Urinary bladder (tissue), 4 donors: Measurements from ENCODE around the gene ZGLP1. TPM values are rescaled to one million over a fixed set of nuclear protein-coding genes. Genes with fewer than 3 reads are reported as not detected.
"Not testable (repeated sequence)": the region's sequence is repeated elsewhere in the genome, so short reads cannot be mapped to it uniquely, and the experiment has no call there.

ENCODE experiments used
- DNase-seq: peaks from one replicate; pipeline ENCODE4 v3.0.0-alpha.2; 2015; ENCODE audit errors: extremely low spot score
- H3K27ac ChIP-seq: one replicate; pipeline ENCODE4 v1.5.1; 2013; ENCODE audit warnings: low read depth, mild to moderate bottlenecking, moderate library complexity
- H3K36me3 ChIP-seq: one replicate; pipeline ENCODE4 v1.6.1; 2013; ENCODE audit warnings: mild to moderate bottlenecking, moderate library complexity; ENCODE audit not compliant: insufficient read depth
- H3K4me1 ChIP-seq: one replicate; pipeline ENCODE4 v1.6.1; 2013; ENCODE audit warnings: mild to moderate bottlenecking, moderate library complexity; ENCODE audit not compliant: insufficient read depth
- H3K4me3 ChIP-seq: one replicate; pipeline ENCODE4 v1.5.1; 2013; ENCODE audit warnings: low read depth, low read length
- WGBS: extraction: QIAGEN DNeasy Blood & Tissue Kit; methylation state at CpG from one replicate; pipeline ENCODE4 v1.1.7; 2013; 5-methylcytosine and 5-hydroxymethylcytosine counted together
- polyA plus RNA-seq: library from polyadenylated mRNA; stranded (reverse); fragments of 200-250 nt; gene quantifications from one replicate; pipeline ENCODE4 v1.2.3, GENCODE V29; 2013
- total RNA-seq: library from RNA; depleted of rRNA; stranded (reverse); fragments of >200 nt; gene quantifications from one replicate; pipeline ENCODE4 v1.2.3, GENCODE V29; 2014
- donor health status: healthy with polysubstance abuse.
- donor health status: healthy.

The ZGLP1 gene
- total and polyA plus RNA-seq, 2 donors = 1.1 to 3.4 TPM

DNA sequence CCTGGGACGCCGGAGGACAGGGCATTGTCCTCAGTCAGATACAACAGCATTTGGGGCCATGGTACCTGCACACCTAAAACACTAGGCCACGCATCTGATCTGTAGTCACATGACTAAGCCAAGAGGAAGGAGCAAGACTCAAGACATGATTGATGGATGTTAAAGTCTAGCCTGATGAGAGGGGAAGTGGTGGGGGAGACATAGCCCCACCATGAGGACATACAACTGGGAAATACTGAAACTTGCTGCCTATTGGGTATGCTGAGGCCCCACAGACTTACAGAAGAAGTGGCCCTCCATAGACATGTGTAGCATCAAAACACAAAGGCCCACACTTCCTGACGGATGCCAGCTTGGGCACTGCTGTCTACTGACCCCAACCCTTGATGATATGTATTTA is 24.2 kb downstream of the ZGLP1 start:
- DNase-seq = no peak
- Histone ChIP-seq H3K4me1 (peaks cover 4% of the 10 kb centered on the region), H3K27ac (no peak overlapping the region), H3K36me3 (no peaks in the 10 kb centered on the region), H3K4me3 (no peak overlapping the region)
- WGBS = 90% methylated on average over 4 of the region's 4 CpGs

DNA sequence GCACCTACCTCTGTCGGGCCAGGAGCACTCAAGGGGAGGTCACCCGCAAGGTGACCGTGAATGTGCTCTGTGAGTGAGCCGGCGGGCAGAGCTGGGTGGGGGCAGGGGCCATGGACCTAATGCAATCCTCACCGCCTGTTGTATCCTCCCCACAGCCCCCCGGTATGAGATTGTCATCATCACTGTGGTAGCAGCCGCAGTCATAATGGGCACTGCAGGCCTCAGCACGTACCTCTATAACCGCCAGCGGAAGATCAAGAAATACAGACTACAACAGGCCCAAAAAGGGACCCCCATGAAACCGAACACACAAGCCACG is 24.7 kb downstream of the ZGLP1 start:
- DNase-seq = no peak
- Histone ChIP-seq H3K4me3 (no peak overlapping the region), H3K36me3 (no peaks in the 10 kb centered on the region), H3K27ac (no peak overlapping the region), H3K4me1 (peaks cover 4% of the 10 kb centered on the region)
- WGBS = 91% methylated on average over 13 of the region's 13 CpGs

DNA sequence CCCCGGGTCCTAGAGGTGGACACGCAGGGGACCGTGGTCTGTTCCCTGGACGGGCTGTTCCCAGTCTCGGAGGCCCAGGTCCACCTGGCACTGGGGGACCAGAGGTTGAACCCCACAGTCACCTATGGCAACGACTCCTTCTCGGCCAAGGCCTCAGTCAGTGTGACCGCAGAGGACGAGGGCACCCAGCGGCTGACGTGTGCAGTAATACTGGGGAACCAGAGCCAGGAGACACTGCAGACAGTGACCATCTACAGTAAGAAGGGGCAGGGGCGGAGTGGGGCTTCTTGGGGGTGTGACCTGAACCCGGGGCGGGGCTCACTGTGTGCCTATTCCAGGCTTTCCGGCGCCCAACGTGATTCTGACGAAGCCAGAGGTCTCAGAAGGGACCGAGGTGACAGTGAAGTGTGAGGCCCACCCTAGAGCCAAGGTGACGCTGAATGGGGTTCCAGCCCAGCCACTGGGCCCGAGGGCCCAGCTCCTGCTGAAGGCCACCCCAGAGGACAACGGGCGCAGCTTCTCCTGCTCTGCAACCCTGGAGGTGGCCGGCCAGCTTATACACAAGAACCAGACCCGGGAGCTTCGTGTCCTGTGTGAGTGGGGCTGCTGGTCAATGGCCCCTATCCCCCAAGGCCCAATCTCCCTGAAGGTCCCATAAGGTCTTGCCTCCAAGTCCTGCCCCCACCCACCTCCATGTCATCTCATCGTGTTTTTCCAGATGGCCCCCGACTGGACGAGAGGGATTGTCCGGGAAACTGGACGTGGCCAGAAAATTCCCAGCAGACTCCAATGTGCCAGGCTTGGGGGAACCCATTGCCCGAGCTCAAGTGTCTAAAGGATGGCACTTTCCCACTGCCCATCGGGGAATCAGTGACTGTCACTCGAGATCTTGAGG is 25.3 kb downstream of the ZGLP1 start:
- no peak overlapping the region for H3K27ac ChIP-seq
- DNase-seq = no peak
- no peaks in the 10 kb centered on the region for H3K36me3 ChIP-seq
- no peak overlapping the region for H3K4me3 ChIP-seq
- H3K4me1 ChIP-seq = peaks cover under 1% of the 10 kb centered on the region
- 91% methylated on average over 34 of the region's 34 CpGs for WGBS

DNA sequence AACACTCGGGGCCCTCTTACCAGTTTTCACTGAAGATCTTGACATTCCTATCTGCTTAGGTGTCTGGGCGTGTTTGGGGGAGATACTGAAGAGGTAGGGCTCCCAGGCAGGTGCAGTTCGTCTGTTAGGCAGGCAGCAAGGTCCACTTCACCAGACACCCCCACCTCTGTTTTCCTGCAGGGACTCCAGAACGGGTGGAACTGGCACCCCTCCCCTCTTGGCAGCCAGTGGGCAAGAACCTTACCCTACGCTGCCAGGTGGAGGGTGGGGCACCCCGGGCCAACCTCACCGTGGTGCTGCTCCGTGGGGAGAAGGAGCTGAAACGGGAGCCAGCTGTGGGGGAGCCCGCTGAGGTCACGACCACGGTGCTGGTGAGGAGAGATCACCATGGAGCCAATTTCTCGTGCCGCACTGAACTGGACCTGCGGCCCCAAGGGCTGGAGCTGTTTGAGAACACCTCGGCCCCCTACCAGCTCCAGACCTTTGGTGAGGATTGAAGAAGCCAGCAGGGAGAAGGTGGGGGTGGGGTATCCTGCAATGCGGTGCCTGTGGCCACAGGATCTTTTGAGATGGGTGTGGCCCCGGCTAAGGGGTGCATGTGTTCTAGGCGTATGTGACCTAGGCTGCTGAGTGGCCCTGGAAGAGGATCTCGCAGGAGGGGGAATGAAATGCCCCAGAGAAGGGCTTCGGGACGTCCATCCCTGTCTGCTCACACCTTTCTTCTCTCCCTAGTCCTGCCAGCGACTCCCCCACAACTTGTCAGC is 26.1 kb downstream of the ZGLP1 start:
- WGBS = 70% methylated on average over 23 of the region's 23 CpGs
- DNase-seq = no peak
- H3K4me3 ChIP-seq = no peak overlapping the region
- no peaks in the 10 kb centered on the region for H3K36me3 ChIP-seq
- no peak overlapping the region for H3K27ac ChIP-seq
- no peaks in the 10 kb centered on the region for H3K4me1 ChIP-seq

DNA sequence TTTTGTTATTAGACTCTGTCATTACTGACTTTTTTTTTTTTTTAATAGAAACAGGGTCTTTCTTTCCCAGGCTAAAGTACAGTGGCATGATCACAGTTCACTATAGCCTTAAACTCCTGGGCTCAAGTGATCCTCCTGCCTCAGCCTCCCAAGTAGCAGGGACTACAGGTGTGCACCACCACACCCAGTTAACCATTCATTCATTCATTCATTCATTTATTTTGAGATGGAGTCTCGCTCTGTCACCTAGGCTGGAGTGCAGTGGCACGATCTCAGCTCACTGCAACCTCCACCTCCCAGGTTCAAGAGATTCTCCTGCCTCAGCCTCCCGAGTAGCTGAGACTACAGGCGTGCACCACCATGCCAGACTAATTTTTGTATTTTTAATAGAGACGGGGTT is 27.6 kb downstream of the ZGLP1 start:
- not testable (repeated sequence) for H3K4me3 ChIP-seq, H3K27ac ChIP-seq, H3K4me1 ChIP-seq, H3K36me3 ChIP-seq, DNase-seq
- 92% methylated on average over 5 of the region's 5 CpGs for WGBS

DNA sequence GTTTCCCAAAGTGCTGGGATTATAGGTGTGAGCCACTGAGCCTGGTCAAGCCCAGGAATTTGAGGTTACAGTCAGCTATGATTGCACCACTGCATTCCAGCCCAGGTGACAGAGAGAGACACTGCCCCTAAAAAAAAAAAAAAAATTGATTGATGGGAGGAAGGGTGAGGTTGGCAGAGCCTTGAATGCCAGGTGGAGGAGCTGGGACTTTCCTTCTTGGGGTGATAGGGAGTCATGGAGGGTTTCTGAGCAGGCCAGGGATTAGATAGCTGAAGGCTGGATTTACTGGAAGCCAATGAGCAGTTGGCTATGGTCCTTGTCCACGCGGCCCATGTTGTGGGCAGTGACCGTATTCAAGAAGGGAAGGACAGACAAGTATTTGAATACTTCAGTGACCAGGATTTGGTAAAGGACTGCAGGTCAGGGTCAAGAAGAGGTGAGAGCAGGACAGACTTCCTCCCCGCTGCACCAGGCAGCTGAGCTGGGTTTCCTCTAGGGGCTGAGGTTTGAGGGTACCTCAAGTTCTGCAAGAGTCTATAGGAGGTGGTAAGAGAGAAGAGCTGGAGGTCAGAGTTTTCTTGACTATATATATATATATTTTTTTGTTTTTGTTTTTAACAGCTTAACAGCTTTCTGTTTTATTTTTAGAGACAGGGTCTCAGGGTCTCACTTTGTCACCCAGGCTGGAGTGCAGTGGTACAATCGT is 29.7 kb downstream of the ZGLP1 start:
- Histone ChIP-seq H3K4me1 (no peaks in the 10 kb centered on the region), H3K4me3 (no peak overlapping the region), H3K36me3 (peaks cover 2% of the 10 kb centered on the region), H3K27ac (no peak overlapping the region)
- DNase-seq = no peak
- WGBS = 86% methylated on average over 5 of the region's 5 CpGs

DNA sequence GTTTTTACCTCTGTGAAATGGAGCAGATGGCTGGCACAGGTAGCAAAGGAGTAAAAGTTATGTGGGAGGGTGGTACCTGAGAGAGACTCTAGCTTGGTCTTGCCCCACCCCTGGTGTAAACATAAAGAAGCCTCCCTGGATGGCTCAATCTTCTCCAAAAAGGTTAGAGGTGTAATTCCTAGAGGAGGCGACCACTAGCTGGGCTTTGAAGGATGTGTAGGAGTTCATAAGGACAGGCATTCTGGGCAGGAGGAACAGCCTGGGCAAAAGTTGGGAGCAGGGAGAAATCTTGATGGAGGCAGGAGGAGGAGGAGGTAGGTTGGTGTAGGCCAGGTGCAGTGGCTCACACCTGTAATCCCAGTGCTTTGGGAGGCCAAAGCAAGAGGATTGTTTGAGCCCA is 30.7 kb downstream of the ZGLP1 start:
- DNase-seq = no peak
- Histone ChIP-seq H3K4me3 (no peak overlapping the region), H3K4me1 (no peaks in the 10 kb centered on the region), H3K36me3 (peaks cover 2% of the 10 kb centered on the region), H3K27ac (no peak overlapping the region)
- 94% methylated on average over 1 of the region's 1 CpG for WGBS

DNA sequence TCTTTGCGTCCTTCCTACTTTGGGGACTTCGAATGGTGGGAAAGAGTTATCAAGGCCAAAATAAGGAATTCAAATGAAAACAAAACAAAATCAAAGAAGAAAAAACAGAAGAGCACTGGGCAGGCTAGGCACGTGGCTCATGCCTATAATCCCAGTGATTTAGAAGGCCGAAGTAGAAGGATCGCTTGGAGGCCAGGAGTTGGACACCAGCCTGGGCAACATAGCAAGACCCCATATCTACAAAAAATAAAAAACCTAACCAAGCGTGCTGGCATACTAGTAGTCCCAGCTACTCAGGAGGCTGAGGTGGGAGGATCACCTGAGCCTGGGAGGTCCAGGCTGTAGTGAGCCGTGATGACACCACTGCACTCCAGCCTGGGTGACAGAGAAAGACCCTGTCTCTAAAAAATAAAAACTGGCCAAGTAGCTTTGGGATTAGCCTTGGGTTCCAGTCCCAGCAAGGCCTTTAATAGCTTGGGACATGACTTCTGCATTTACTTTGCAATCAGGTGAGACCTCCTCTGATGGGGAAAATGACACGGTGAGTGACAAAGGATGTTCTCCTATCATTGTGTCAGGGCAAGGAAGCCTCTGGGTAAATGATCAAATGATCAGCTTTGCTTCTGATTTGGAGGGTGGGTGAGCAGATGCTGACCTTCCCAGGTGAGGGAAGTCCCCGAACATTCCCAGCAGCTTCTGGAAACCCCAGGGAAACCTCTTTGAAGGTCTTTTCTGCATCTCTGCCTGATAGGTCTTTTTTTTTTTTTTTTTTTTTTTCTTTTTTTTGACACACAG is 31.6 kb downstream of the ZGLP1 start:
- H3K4me1 ChIP-seq = no peaks in the 10 kb centered on the region
- 89% methylated on average over 9 of the region's 9 CpGs for WGBS
- H3K4me3 ChIP-seq = no peak overlapping the region
- no peak overlapping the region for H3K27ac ChIP-seq
- peaks cover 2% of the 10 kb centered on the region for H3K36me3 ChIP-seq
- no peak for DNase-seq

DNA sequence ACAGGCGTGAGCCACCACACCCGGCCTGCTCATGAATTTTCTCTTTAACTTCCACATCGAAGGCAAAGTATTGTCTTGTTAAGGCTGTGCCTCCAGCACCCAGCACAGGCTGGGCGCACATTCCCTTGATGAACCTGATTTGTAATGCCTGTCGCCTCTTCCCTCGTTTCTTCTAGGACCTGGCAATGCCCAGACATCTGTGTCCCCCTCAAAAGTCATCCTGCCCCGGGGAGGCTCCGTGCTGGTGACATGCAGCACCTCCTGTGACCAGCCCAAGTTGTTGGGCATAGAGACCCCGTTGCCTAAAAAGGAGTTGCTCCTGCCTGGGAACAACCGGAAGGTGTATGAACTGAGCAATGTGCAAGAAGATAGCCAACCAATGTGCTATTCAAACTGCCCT is 35.0 kb downstream of the ZGLP1 start:
- peaks cover 2% of the 10 kb centered on the region for H3K36me3 ChIP-seq
- 87% methylated on average over 10 of the region's 10 CpGs for WGBS
- no peak overlapping the region for H3K27ac ChIP-seq
- no peaks in the 10 kb centered on the region for H3K4me1 ChIP-seq
- DNase-seq = no peak
- no peak overlapping the region for H3K4me3 ChIP-seq

DNA sequence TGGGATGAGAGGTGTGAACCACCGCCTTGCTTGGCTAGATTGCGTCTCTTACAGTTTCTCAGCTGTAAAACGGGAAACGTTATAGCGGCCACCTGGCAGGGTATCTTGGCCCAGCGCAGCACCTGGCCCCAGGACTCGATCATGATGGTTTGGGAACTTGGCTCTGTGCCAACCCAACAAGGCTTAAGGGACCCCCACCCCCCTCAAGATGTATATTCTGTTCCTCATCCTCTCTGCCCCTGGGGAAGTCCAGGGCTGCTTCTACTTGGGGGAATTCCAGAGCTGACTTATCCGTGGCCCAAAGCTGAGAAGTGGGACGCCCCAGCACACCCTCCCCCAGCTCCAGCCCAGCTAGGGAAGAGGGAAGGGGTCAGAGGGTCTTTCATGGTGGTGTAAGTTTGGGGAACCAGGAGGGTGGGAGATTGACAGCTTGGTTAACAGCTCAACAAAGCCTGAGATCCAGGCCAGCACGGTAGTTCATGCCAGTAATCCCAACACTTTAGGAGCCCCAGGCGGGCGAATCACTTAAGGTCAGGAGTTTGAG is 38.0 kb downstream of the ZGLP1 start:
- DNase-seq = no peak
- Histone ChIP-seq H3K4me1 (no peaks in the 10 kb centered on the region), H3K36me3 (peaks cover 2% of the 10 kb centered on the region), H3K27ac (peak overlapping the region; percentile 63), H3K4me3 (peak overlapping the region; percentile 36)
- WGBS = 31% methylated on average over 12 of the region's 12 CpGs

DNA sequence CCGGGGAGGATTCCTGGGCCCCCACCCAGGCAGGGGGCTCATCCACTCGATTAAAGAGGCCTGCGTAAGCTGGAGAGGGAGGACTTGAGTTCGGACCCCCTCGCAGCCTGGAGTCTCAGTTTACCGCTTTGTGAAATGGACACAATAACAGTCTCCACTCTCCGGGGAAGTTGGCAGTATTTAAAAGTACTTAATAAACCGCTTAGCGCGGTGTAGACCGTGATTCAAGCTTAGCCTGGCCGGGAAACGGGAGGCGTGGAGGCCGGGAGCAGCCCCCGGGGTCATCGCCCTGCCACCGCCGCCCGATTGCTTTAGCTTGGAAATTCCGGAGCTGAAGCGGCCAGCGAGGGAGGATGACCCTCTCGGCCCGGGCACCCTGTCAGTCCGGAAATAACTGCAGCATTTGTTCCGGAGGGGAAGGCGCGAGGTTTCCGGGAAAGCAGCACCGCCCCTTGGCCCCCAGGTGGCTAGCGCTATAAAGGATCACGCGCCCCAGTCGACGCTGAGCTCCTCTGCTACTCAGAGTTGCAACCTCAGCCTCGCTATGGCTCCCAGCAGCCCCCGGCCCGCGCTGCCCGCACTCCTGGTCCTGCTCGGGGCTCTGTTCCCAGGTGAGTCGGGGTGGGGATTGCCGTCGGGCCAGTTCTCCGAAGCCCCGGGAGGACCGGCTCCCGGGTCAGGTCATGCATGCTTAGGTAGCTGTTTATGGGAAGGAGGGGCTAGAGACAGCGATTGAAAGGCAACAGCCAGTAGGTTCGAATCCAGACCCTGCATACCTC is 38.8 kb downstream of the ZGLP1 start, which contains the start of gene ICAM1:
Gene ICAM1, plus strand, starts transcription at position 505 of the 779 bp plus-strand sequence. Its CDS starts 40 bp downstream, at position 545.
- Histone ChIP-seq H3K4me3 (peak within 1 kb of the TSS; percentile 36), H3K27ac (peak within 1 kb of the TSS; percentile 63), H3K36me3 (peaks cover 2% of the 10 kb centered on the region), H3K4me1 (no peaks in the 10 kb centered on the region)
- DNase-seq = no peak
- 4% methylated on average over 51 of the region's 51 CpGs for WGBS

DNA sequence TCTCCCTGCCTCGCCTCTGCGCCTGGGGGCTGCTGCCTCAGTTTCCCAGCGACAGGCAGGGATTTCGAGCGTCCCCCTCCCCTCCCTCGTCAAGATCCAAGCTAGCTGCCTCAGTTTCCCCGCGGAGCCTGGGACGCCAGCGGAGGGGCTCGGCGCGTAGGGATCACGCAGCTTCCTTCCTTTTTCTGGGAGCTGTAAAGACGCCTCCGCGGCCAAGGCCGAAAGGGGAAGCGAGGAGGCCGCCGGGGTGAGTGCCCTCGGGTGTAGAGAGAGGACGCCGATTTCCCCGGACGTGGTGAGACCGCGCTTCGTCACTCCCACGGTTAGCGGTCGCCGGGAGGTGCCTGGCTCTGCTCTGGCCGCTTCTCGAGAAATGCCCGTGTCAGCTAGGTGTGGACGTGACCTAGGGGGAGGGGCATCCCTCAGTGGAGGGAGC is 39.4 kb downstream of the ZGLP1 start:
- 3% methylated on average over 37 of the region's 37 CpGs for WGBS
- Histone ChIP-seq H3K4me3 (peak overlapping the region; percentile 36), H3K36me3 (peaks cover 2% of the 10 kb centered on the region), H3K4me1 (no peaks in the 10 kb centered on the region), H3K27ac (peak overlapping the region; percentile 63)
- no peak for DNase-seq
